Vagina (tissue), 2 donors: ENCODE data around the gene SULT1B1. TPM values are rescaled to one million over a fixed set of nuclear protein-coding genes. Genes with fewer than 3 reads are reported as not detected.
"Not testable (repeated sequence)": the region's sequence is repeated elsewhere in the genome, so short reads cannot be mapped to it uniquely, and the experiment has no call there.

ENCODE experiments used
- DNase-seq, 2 donors: peaks; one replicate each; pipeline ENCODE4 v3.0.0-alpha.2; 2017; ENCODE audit errors: extremely low spot score in 2 of 2
- H3K27ac ChIP-seq: fragments of 200-600 bp; sonication (generic); one replicate; pipeline ENCODE4 v1.5.1; 2019
- H3K27me3 ChIP-seq: fragments of 200-600 bp; sonication (generic); one replicate; pipeline ENCODE4 v1.5.1; 2019
- H3K36me3 ChIP-seq, 2 donors: fragments of 200-600 bp; sonication (generic); one replicate each; pipeline ENCODE4 v1.5.1; 2017 to 2019
- H3K4me1 ChIP-seq: fragments of 200-600 bp; sonication (generic); one replicate; pipeline ENCODE4 v1.5.1; 2019
- H3K4me3 ChIP-seq, 2 donors: fragments of 200-600 bp; sonication (generic); 1 replicate in 1 of 2; 2 replicates in 1 of 2; pipeline ENCODE4 v1.5.1; 2016 to 2019
- H3K9me3 ChIP-seq: fragments of 200-600 bp; sonication (generic); one replicate; pipeline ENCODE4 v1.5.1; 2019
- POLR2A ChIP-seq, 2 donors: fragments of 450-650 bp; IDR thresholded peaks; one replicate each; pipeline ENCODE4 v1.6.1; 2017; ENCODE audit warnings: antibody characterized with exemption in 2 of 2, mild to moderate bottlenecking in 2 of 2, moderate library complexity in 2 of 2
- POLR2AphosphoS5 ChIP-seq, 2 donors: sonication (generic); formaldehyde crosslinking; IDR thresholded peaks; one replicate each; pipeline ENCODE4 v1.9.0; 2017; ENCODE audit warnings: antibody characterized with exemption in 2 of 2, mild to moderate bottlenecking in 2 of 2, low read depth in 1 of 2; ENCODE audit not compliant: insufficient read depth in 1 of 2
- intact Hi-C: fragments of 100-400 bp; cut with DNase I; formaldehyde crosslinking; loops from one replicate; pipeline ENCODE4 v1.15.1; 2023
- total RNA-seq: library from RNA; depleted of rRNA; stranded (reverse); fragments of >200 nt; gene quantifications from one replicate; pipeline ENCODE4 v1.2.3, GENCODE V29; 2016
- TF ChIP-seq, protein P1 (sequence below), 3 experiments: fragments of 450-650 bp in 2 of 3; fragments of 200-600 bp in 1 of 3; sonication (generic) in 1 of 3; IDR thresholded peaks; one replicate each; pipeline ENCODE4 v1.5.1; 2017 to 2019; ENCODE audit warnings: antibody characterized with exemption in 3 of 3, mild to moderate bottlenecking in 2 of 3, moderate library complexity in 2 of 3

SULT1B1 gene
- total RNA-seq, 1 donor from 2014 or later, result 1.7 TPM

DNA sequence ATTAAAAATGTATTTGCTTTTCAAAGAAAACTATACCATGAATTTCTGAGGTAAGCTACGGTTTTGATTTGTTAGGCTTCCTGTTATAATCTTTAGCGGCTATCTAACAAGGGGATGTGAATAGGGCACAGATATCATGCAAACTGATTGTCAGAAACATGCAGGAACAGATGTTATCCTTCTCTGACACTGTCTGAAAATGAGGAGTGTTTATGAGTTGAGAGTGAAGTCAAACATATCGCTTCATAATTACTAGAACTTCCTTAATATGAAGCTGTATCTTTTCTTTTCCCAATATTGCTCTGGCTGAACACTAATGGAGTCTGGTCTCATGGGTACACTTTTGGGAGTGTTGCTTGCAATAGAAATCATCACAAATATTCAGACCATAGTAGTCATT is 16.3 kb upstream of the SULT1B1 start:
- Histone ChIP-seq H3K36me3 (no peaks in the 10 kb centered on the region), H3K9me3 (no peaks in the 10 kb centered on the region), H3K27ac (no peak overlapping the region), H3K4me1 (no peaks in the 10 kb centered on the region), H3K27me3 (no peaks in the 10 kb centered on the region), H3K4me3 (no peak overlapping the region)
- no peak for DNase-seq
- intact Hi-C loops, result no loop called here
- TF ChIP-seq, protein P1, sequence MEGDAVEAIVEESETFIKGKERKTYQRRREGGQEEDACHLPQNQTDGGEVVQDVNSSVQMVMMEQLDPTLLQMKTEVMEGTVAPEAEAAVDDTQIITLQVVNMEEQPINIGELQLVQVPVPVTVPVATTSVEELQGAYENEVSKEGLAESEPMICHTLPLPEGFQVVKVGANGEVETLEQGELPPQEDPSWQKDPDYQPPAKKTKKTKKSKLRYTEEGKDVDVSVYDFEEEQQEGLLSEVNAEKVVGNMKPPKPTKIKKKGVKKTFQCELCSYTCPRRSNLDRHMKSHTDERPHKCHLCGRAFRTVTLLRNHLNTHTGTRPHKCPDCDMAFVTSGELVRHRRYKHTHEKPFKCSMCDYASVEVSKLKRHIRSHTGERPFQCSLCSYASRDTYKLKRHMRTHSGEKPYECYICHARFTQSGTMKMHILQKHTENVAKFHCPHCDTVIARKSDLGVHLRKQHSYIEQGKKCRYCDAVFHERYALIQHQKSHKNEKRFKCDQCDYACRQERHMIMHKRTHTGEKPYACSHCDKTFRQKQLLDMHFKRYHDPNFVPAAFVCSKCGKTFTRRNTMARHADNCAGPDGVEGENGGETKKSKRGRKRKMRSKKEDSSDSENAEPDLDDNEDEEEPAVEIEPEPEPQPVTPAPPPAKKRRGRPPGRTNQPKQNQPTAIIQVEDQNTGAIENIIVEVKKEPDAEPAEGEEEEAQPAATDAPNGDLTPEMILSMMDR (IDR thresholded peaks at IDR 0.05), result no peak

DNA sequence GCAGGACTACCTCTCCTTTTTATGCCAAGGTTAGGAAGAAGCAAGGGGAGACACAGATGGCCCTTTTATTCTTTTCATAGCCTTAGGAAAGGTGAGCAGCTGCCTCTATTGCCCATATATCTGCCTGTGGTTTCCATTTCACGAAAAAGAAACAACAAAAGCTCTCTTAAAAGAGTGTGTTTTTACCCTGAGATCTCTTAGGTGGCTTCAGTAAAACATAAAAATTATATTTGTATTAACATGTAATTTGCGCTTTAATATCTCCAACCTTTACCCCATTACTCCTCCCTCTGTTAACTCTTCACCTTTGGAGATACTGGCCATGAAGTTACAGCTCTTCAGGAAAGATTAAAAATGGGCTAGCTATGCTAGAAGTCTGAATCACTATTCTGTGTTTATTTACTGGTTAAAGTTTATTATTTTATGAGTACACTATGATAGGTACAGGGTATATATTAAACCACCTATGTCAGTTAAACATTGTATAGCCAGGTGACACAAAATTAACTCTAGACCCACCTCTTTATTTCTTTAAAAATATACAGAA is 15.0 kb upstream of the SULT1B1 start:
- TF ChIP-seq POLR2A (IDR thresholded peaks at IDR 0.05) (no peak), POLR2AphosphoS5 (IDR thresholded peaks at IDR 0.05; ENCODE audit: insufficient read depth in 1 of 2, low read depth in 1 of 2) (no peak)
- TF ChIP-seq, protein P1 (IDR thresholded peaks at IDR 0.05), result no peak
- Histone ChIP-seq H3K4me3 (no peak overlapping the region), H3K27me3 (no peaks in the 10 kb centered on the region), H3K9me3 (no peaks in the 10 kb centered on the region), H3K27ac (no peak overlapping the region), H3K4me1 (no peaks in the 10 kb centered on the region), H3K36me3 (no peaks in the 10 kb centered on the region)
- DNase-seq, result no peak
- intact Hi-C loops, result no loop called here

DNA sequence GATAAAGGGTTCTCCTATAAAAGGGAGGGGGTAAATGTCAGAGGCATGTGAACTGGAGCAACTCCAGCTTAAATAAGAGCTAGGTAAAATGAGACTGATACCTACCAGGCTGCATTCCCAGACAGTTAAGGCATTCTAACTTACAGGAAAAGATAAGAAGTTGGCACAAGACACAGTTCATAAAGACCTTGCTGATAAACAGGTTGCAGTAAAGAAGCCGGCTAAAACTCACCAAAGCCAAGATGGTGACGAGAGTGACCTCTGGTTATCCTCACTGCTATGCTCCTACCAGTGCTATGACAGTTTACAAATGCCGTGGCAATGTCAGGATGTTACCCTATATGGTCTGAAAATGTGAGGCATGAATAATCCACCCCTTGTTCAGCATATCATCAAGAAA is 13.1 kb upstream of the SULT1B1 start:
- H3K27ac ChIP-seq, result no peak overlapping the region
- no peak for DNase-seq
- intact Hi-C loops, result no loop called here
- no peaks in the 10 kb centered on the region for H3K36me3 ChIP-seq
- TF ChIP-seq POLR2A (IDR thresholded peaks at IDR 0.05) (no peak), POLR2AphosphoS5 (IDR thresholded peaks at IDR 0.05; ENCODE audit: insufficient read depth in 1 of 2, low read depth in 1 of 2) (no peak)
- TF ChIP-seq, protein P1 (IDR thresholded peaks at IDR 0.05), result no peak
- H3K27me3 ChIP-seq, result no peaks in the 10 kb centered on the region
- H3K4me3 ChIP-seq, result no peak overlapping the region
- H3K9me3 ChIP-seq, result no peaks in the 10 kb centered on the region
- no peaks in the 10 kb centered on the region for H3K4me1 ChIP-seq

DNA sequence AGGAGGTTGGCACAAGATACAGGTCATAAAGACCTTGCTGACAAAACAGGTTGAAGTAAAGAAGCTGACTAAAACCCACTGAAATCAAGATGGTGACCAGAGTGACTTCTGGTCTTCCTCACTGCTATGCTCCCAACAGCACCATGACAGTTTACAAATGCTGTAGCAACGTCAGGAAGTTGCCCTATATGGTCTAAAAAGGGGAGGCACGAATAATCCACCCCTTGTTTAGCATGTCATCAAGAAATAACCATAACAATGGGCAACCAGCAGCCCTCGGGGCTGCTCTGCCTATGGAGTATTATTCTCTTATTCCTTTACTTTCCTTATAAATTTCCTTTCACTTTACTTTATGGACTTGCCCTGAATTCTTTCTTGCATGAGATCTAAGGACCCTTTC is 8.1 kb upstream of the SULT1B1 start:
- H3K27ac ChIP-seq, H3K9me3 ChIP-seq, DNase-seq, H3K4me3 ChIP-seq, intact Hi-C loops, H3K27me3 ChIP-seq, H3K36me3 ChIP-seq, H3K4me1 ChIP-seq: not testable (repeated sequence)

DNA sequence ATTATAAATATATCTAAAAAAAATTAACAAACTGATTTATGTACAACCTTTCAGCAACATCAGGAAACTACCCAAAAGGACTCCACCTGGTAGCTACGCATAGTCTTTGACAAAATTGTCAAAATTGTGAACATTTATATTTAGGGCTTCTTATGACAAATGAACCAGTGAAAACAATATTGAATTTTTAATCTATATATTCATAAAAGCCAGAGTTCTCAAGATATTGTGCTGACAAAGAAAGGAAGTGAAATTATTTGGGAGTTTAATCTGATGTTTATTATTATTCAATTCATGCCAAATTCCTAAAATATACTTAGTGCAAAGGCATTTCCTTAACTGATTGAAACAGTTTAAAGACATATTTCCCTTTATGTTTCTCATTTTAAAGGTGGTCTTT is 5.3 kb upstream of the SULT1B1 start:
- H3K4me3 ChIP-seq, result no peak overlapping the region
- H3K27me3 ChIP-seq, result no peaks in the 10 kb centered on the region
- no peaks in the 10 kb centered on the region for H3K36me3 ChIP-seq
- no peak for TF ChIP-seq POLR2A (IDR thresholded peaks at IDR 0.05)
- TF ChIP-seq POLR2AphosphoS5 (IDR thresholded peaks at IDR 0.05; ENCODE audit: insufficient read depth in 1 of 2, low read depth in 1 of 2), result no peak
- TF ChIP-seq, protein P1 (IDR thresholded peaks at IDR 0.05), result no peak
- H3K27ac ChIP-seq, result no peak overlapping the region
- H3K4me1 ChIP-seq, result peaks cover 4% of the 10 kb centered on the region
- no peak for DNase-seq
- intact Hi-C loops, result no loop called here
- no peaks in the 10 kb centered on the region for H3K9me3 ChIP-seq

DNA sequence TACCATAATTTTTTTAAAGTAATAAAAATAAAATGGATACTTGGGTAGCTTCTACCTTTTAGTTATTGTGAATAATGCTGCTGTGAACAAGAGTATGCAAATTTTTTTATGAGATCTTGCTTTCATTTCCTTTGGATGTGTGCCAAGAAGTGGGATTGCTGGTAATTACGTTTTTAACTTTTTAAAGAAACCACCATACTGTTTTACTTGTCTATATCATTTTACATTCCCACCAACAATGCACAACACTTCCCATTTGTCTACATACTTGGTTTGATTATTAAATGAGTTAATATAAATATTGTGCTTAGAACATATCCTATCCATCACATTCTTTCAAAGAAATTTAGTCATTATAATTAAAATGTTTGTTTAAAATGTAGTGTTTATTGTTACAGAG is 3.9 kb upstream of the SULT1B1 start:
- intact Hi-C loops, result no loop called here
- H3K36me3 ChIP-seq, result no peaks in the 10 kb centered on the region
- no peaks in the 10 kb centered on the region for H3K9me3 ChIP-seq
- H3K4me1 ChIP-seq, result peaks cover 14% of the 10 kb centered on the region
- TF ChIP-seq, protein P1 (IDR thresholded peaks at IDR 0.05), result no peak
- no peak overlapping the region for H3K27ac ChIP-seq
- no peak for DNase-seq
- H3K27me3 ChIP-seq, result no peaks in the 10 kb centered on the region
- no peak overlapping the region for H3K4me3 ChIP-seq
